Activated T-cell treated with anti-CD3 and anti-CD28 coated beads, Interleukin-2, amount 50 U/mL, for 72 hours (primary cell): ENCODE results near the gene TEX28. TPM values are rescaled to one million over a fixed set of nuclear protein-coding genes. Genes with fewer than 3 reads are reported as not detected.
"Not testable (repeated sequence)": the region's sequence is repeated elsewhere in the genome, so short reads cannot be mapped to it uniquely, and the experiment has no call there.

ENCODE experiments used
- ATAC-seq, 2 donors: fragments of 150-1000 bp; cut with Tn5 transposase; replicated peaks in 1 of 2; 2 replicates each; pipeline ENCODE4 v1.10.0; 2021; ENCODE audit warnings: moderate library complexity in 2 of 2, mild to moderate bottlenecking in 1 of 2
- DNase-seq, 2 donors: peaks; one replicate each; pipeline ENCODE4 v3.0.0; 2021 to 2022; ENCODE audit warnings: mixed read lengths in 1 of 2
- H3K27ac Mint-ChIP-seq: one replicate; pipeline ENCODE4 v1.8.0; 2022; ENCODE audit warnings: mild to moderate bottlenecking, moderate library complexity, mixed read lengths
- H3K27me3 Mint-ChIP-seq: one replicate; pipeline ENCODE4 v1.8.0; 2022; ENCODE audit warnings: low read depth, mixed read lengths
- H3K36me3 Mint-ChIP-seq, 2 donors: one replicate each; pipeline ENCODE4 v1.8.0; 2022; ENCODE audit warnings: mixed read lengths in 2 of 2, mild to moderate bottlenecking in 1 of 2; ENCODE audit not compliant: insufficient read depth in 2 of 2
- H3K4me1 Mint-ChIP-seq: one replicate; pipeline ENCODE4 v1.8.0; 2022; ENCODE audit warnings: low read depth, mixed read lengths
- H3K4me3 Mint-ChIP-seq, 2 donors: one replicate each; pipeline ENCODE4 v1.8.0; 2022; ENCODE audit warnings: mild to moderate bottlenecking in 2 of 2, mixed read lengths in 2 of 2, moderate library complexity in 2 of 2
- H3K9me3 Mint-ChIP-seq, 2 donors: one replicate each; pipeline ENCODE4 v1.8.0; 2022; ENCODE audit warnings: mixed read lengths in 2 of 2
- total RNA-seq, 2 donors: library from RNA; stranded (reverse); gene quantifications; one replicate each; pipeline ENCODE4 v1.2.3, GENCODE V29; 2022

TEX28 gene
- total RNA-seq, 2 donors from 2014 or later: not detected

- Mint-ChIP-seq H3K9me3 (no peaks in the 10 kb centered on the region), H3K27ac (no peak overlapping the region), H3K4me3 (no peak overlapping the region), H3K27me3 (peaks cover 27% of the 10 kb centered on the region), H3K4me1 (peaks cover 32% of the 10 kb centered on the region), H3K36me3 (no peaks in the 10 kb centered on the region)
- DNase-seq: no peak
- no peak for ATAC-seq
These were observed 12.3 kb upstream of the TEX28 start for GRCh38 chrX:154307202-154307601.

- H3K9me3 Mint-ChIP-seq: no peaks in the 10 kb centered on the region
These were observed 10.7 kb upstream of the TEX28 start for GRCh38 chrX:154305541-154306205.

DNA sequence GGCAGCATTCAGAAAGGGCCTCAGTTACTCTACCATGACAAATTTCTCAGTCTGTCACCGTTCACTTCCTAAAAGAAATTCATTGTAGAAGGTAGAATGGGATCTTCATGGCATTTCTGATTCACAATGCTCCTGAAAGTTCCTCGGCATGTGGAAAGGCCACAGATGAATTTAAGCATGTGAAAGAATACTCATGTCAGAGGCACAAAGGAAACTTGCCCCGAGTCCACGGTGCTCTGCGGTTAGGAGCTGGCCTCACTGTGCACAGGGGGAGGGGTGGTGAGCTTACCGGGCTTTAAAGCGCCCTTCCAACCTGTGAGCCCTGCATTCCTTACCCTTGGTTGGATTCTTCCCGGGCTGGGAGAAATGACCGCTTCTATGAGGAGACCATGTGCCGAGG lies 9.9 kb upstream of the TEX28 start:
- Mint-ChIP-seq H3K27ac (no peak overlapping the region), H3K9me3 (no peaks in the 10 kb centered on the region), H3K27me3 (peaks cover 16% of the 10 kb centered on the region), H3K4me3 (no peak overlapping the region), H3K4me1 (peaks cover 15% of the 10 kb centered on the region), H3K36me3 (no peaks in the 10 kb centered on the region)
- DNase-seq (no peak), ATAC-seq (no peak)

More at GRCh38 chrX:154305541-154306205, 10.7 kb upstream of the TEX28 start:
- Mint-ChIP-seq H3K27ac (no peak overlapping the region), H3K27me3 (peaks cover 16% of the 10 kb centered on the region), H3K4me1 (peaks cover 16% of the 10 kb centered on the region), H3K4me3 (no peak overlapping the region), H3K36me3 (no peaks in the 10 kb centered on the region)
- ATAC-seq: no peak
- DNase-seq: no peak

DNA sequence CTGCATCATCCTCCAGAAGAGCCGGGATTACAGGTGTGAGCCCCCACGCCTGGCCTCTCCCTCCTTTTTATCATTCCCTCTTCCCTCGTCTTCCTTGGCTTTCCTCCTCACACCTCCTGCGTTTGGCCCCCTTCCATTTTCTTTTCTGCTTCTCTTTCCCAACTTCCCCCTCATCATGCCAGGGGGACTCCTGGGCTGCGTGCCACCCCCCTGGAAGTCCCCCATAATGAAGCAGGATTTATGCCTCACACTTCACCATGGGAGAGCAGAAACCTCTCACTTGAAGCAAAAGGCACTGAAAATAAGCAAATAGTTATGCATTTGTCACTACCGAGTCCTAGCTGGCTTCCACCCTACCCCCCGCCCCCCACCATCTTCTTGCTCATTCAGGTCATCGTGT lies 8.6 kb upstream of the TEX28 start:
- no peak for ATAC-seq
- no peaks in the 10 kb centered on the region for H3K9me3 Mint-ChIP-seq
- peaks cover 9% of the 10 kb centered on the region for H3K4me1 Mint-ChIP-seq

GRCh38 chrX:154302998-154303397 lies 8.1 kb upstream of the TEX28 start:
- peaks cover 16% of the 10 kb centered on the region for H3K27me3 Mint-ChIP-seq
- not testable (repeated sequence) for H3K9me3 Mint-ChIP-seq, H3K36me3 Mint-ChIP-seq, DNase-seq, ATAC-seq, H3K4me3 Mint-ChIP-seq, H3K27ac Mint-ChIP-seq, H3K4me1 Mint-ChIP-seq

More for the DNA sequence above, 8.6 kb upstream of the TEX28 start:
- H3K36me3 Mint-ChIP-seq: no peaks in the 10 kb centered on the region
- H3K27ac Mint-ChIP-seq: no peak overlapping the region
- peaks cover 16% of the 10 kb centered on the region for H3K27me3 Mint-ChIP-seq
- H3K4me3 Mint-ChIP-seq: no peak overlapping the region
- no peak for DNase-seq

DNA sequence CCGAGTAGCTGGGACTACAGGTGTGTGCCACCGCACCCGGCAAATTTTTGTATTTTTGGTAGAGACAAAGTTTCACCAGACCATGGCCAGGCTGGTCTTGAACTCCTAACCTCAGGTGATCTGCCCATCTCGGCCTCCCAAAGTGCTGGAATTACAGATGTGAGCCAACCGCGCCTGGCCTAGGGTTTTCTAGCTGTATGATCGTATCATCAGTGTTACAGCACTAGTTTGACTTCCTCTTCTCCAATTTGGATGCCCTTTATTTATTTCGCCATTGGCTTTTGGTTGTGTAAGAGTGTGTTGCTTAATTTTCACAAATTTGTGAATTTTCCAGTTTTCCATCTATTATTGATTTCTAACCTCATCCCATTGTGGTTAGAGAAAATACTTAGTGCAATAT lies 5.9 kb upstream of the TEX28 start:
- no peaks in the 10 kb centered on the region for H3K9me3 Mint-ChIP-seq
- peaks cover 11% of the 10 kb centered on the region for H3K27me3 Mint-ChIP-seq
- no peak overlapping the region for H3K4me3 Mint-ChIP-seq
- no peak for DNase-seq
- ATAC-seq: no peak
- no peaks in the 10 kb centered on the region for H3K36me3 Mint-ChIP-seq
- no peaks in the 10 kb centered on the region for H3K4me1 Mint-ChIP-seq
- H3K27ac Mint-ChIP-seq: no peak overlapping the region

- H3K27ac Mint-ChIP-seq: no peak overlapping the region
- ATAC-seq: no peak
- DNase-seq: no peak
- H3K27me3 Mint-ChIP-seq: peaks cover 1% of the 10 kb centered on the region
- no peak overlapping the region for H3K4me3 Mint-ChIP-seq
- H3K4me1 Mint-ChIP-seq: no peaks in the 10 kb centered on the region
- H3K36me3 Mint-ChIP-seq: no peaks in the 10 kb centered on the region
- no peaks in the 10 kb centered on the region for H3K9me3 Mint-ChIP-seq
These were observed 3.4 kb upstream of the TEX28 start for GRCh38 chrX:154298312-154298711.

GRCh38 chrX:154296731-154297130 lies 1.8 kb upstream of the TEX28 start:
- Mint-ChIP-seq H3K27ac (no peak overlapping the region), H3K9me3 (no peaks in the 10 kb centered on the region), H3K4me3 (no peak overlapping the region), H3K27me3 (no peaks in the 10 kb centered on the region), H3K36me3 (no peaks in the 10 kb centered on the region), H3K4me1 (no peaks in the 10 kb centered on the region)
- no peak for ATAC-seq
- DNase-seq: no peak

DNA sequence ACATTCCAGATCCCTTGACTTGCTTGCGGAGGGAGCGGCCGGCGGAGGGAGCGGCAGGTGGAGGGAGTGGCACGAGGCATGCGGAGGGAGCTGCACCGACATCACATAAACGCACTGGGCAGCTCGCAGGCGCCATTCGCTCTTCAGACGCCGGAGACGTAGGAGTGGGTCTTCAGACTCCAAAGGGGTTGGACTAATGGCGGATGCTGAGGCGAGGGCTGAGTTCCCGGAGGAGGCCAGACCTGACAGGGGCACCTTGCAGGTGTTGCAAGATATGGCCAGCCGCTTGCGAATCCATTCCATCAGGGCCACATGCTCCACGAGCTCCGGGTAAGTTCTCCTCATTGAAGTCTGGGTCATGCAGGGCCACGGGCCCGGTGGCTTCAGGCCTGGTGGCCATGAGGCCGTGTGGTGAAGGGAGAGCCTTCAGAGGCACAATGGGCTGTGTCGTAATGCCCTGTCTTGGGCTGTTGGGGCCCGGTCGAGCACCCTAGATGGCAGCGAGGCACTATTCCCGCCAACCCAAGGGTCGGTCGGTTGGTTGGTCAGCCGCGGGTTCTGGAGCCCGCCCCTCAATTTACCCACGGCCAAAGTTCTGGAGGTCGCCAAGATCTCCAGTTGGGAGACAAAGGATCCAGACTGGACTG lies 863 bp upstream of the TEX28 start, which contains the start of gene TKTL1:
TSS of gene TKTL1 (plus strand) at position 132 of the 647 bp plus-strand sequence. CDS start at position 197, 65 bp downstream.
- H3K36me3 Mint-ChIP-seq: no peaks in the 10 kb centered on the region
- no peaks in the 10 kb centered on the region for H3K9me3 Mint-ChIP-seq
- H3K27ac Mint-ChIP-seq: no peak within 1 kb of the TSS
- no peak for ATAC-seq
- no peak within 1 kb of the TSS for H3K4me3 Mint-ChIP-seq
- no peaks in the 10 kb centered on the region for H3K4me1 Mint-ChIP-seq
- H3K27me3 Mint-ChIP-seq: no peaks in the 10 kb centered on the region
- DNase-seq: no peak

GRCh38 chrX:154286406-154286805 lies 8.5 kb downstream of the TEX28 start:
- DNase-seq, H3K27ac Mint-ChIP-seq, H3K4me1 Mint-ChIP-seq, H3K36me3 Mint-ChIP-seq, H3K9me3 Mint-ChIP-seq, H3K4me3 Mint-ChIP-seq, H3K27me3 Mint-ChIP-seq, ATAC-seq: not testable (repeated sequence)

- H3K27ac Mint-ChIP-seq, H3K36me3 Mint-ChIP-seq, H3K9me3 Mint-ChIP-seq, H3K4me1 Mint-ChIP-seq, H3K27me3 Mint-ChIP-seq, H3K4me3 Mint-ChIP-seq, DNase-seq: not testable (repeated sequence)
- ATAC-seq: peak; percentile 99
These were observed 10.2 kb downstream of the TEX28 start for GRCh38 chrX:154284489-154285338.

- not testable (repeated sequence) for H3K27ac Mint-ChIP-seq, H3K36me3 Mint-ChIP-seq, H3K9me3 Mint-ChIP-seq, DNase-seq, ATAC-seq, H3K4me1 Mint-ChIP-seq, H3K4me3 Mint-ChIP-seq, H3K27me3 Mint-ChIP-seq
These were observed 25.7 kb downstream of the TEX28 start for GRCh38 chrX:154269245-154269644.

DNA sequence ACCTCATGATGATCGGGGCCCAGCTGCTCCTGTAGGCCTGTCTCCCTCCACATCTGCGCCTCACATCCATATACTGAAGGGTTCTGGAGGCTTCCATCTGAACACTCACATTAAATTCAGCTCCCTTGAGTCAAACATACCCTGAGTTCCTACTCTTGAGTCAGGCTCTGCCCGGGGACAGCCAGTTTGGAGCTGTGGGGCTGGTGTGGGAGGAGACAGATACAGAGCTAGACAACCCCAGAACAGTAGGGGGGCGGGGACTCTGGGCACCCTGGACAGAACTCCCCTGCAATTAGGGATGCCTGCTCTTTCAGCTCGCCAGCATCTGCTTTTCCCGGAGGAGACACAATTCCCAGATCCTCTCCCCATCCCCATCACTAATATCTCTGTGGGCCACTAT lies 31.9 kb downstream of the TEX28 start:
- DNase-seq, H3K4me1 Mint-ChIP-seq, H3K36me3 Mint-ChIP-seq, H3K9me3 Mint-ChIP-seq, ATAC-seq, H3K27me3 Mint-ChIP-seq, H3K4me3 Mint-ChIP-seq, H3K27ac Mint-ChIP-seq: not testable (repeated sequence)
